SIG-M5 treated with dmso at 0.1 percent for 504 hours (cell line): ENCODE results near the gene ARTN.

Source experiments
- DNase-seq: peaks from one replicate; lab custom pipeline; 2025; ENCODE audit not compliant: unreplicated experiment; lab: John Stamatoyannopoulos, UW

Gene ARTN

GRCh38 chr1:43933386-43934100, at the start of gene ARTN:
TSS of gene ARTN (plus strand) at chr1:43933801. CDS start at chr1:43935657, 1,856 bp downstream.
- no peak for DNase-seq

- no peak for DNase-seq
These were observed 48.3 kb upstream of the ARTN start for GRCh38 chr1:43885279-43885801.

GRCh38 chr1:43887748-43888147, 45.9 kb upstream of the ARTN start:
- no peak for DNase-seq

- no peak for DNase-seq
These were observed 42.8 kb upstream of the ARTN start for GRCh38 chr1:43890815-43891214.

- no peak for DNase-seq
These were observed 40.6 kb upstream of the ARTN start for GRCh38 chr1:43893006-43893405.

- DNase-seq = no peak
These were observed 34.6 kb upstream of the ARTN start for GRCh38 chr1:43898981-43899380.

- no peak for DNase-seq
These were observed 33.2 kb upstream of the ARTN start for GRCh38 chr1:43900386-43900785.

- no peak for DNase-seq
These were observed 32.2 kb upstream of the ARTN start for GRCh38 chr1:43901196-43901961.

- DNase-seq = no peak
These were observed 31.4 kb upstream of the ARTN start for GRCh38 chr1:43902058-43902831.

GRCh38 chr1:43904660-43905551, 28.7 kb upstream of the ARTN start:
- no peak for DNase-seq

- no peak for DNase-seq
These were observed 25.4 kb upstream of the ARTN start for GRCh38 chr1:43908226-43908625.

- DNase-seq = no peak
These were observed 24.7 kb upstream of the ARTN start for GRCh38 chr1:43908858-43909257.

GRCh38 chr1:43910343-43910742, 23.3 kb upstream of the ARTN start:
- no peak for DNase-seq

- DNase-seq = no peak
These were observed 21.0 kb upstream of the ARTN start for GRCh38 chr1:43912607-43913006.

- DNase-seq = no peak
These were observed 20.5 kb upstream of the ARTN start for GRCh38 chr1:43913051-43913501.

- no peak for DNase-seq
These were observed 19.8 kb upstream of the ARTN start for GRCh38 chr1:43913666-43914360.

GRCh38 chr1:43914576-43915525, 18.8 kb upstream of the ARTN start:
- no peak for DNase-seq

GRCh38 chr1:43919906-43920305, 13.7 kb upstream of the ARTN start:
- DNase-seq = no peak

- no peak for DNase-seq
These were observed 12.6 kb upstream of the ARTN start for GRCh38 chr1:43921022-43921421.
